GM23338 (cell line): ENCODE results near the gene CYS1.
"Not testable (repeated sequence)": the region's sequence is repeated elsewhere in the genome, so short reads cannot be mapped to it uniquely, and the experiment has no call there.

Experiments
- CREB1 ChIP-seq: fragments of 250-450 bp; sonication (Bioruptor Pico); IDR thresholded peaks from 2 replicates; pipeline ENCODE4 v1.5.0; 2020; ENCODE audit warnings: low read depth, mild to moderate bottlenecking, moderate library complexity
- CTCF ChIP-seq, 2 experiments: fragments of 200-600 bp in 1 of 2; sonication (generic) in 1 of 2; conservative IDR thresholded peaks; 2 replicates each; pipeline versions ENCODE4 v1.5.1 to v1.6.1; 2016 to 2017; ENCODE audit warnings: antibody characterized with exemption in 2 of 2, low read depth in 2 of 2, mild to moderate bottlenecking in 2 of 2, moderate library complexity in 1 of 2
- EZH2 ChIP-seq: fragments of 200-600 bp; sonication (generic); IDR thresholded peaks from one replicate; pipeline ENCODE4 v1.8.0; 2017; ENCODE audit warnings: antibody characterized with exemption, mild to moderate bottlenecking, low read depth; ENCODE audit not compliant: unreplicated experiment
- EZH2phosphoT487 ChIP-seq: fragments of 200-600 bp; sonication (generic); IDR thresholded peaks from one replicate; pipeline ENCODE4 v1.8.1; 2018; ENCODE audit warnings: antibody characterized with exemption; ENCODE audit not compliant: unreplicated experiment
- POLR2AphosphoS5 ChIP-seq: IDR thresholded peaks from 2 replicates; pipeline ENCODE4 v1.6.1; 2016; ENCODE audit warnings: antibody characterized with exemption, low read depth
- TF ChIP-seq, protein P1 (sequence below): IDR thresholded peaks from 2 replicates; pipeline ENCODE4 v1.6.1; 2016; ENCODE audit warnings: antibody characterized with exemption
- TF ChIP-seq, protein P2 (sequence below): IDR thresholded peaks from one replicate; pipeline ENCODE4 v1.6.1; 2018; ENCODE audit warnings: antibody characterized with exemption; ENCODE audit not compliant: unreplicated experiment

DNA sequence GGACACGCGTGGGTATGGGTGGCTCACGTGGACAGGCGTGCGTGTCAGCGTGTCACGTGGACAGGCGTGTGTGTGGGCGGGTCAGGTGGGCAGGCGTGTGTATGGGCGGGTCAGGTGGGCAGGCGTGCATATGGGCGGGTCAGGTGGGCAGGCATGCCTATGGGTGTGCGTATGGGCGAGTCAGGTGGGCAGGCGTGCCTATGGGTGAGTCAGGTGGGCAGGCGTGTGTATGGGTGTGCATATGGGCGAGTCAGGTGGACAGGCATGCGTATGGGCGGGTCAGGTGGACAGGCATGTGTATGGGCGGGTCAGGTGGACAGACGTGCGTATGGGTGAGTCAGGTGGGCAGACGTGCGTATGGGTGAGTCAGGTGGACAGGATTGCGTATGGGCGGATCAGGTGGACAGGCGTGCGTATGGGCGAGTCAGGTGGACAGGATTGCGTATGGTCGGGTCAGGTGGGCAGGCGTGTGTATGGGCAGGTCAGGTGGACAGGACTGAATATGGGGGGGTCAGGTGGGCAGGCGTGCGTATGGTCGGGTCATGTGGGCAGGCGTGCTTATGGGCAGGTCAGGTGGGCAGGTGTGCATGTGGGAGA lies 67.7 kb downstream of the CYS1 start:
- TF ChIP-seq CTCF (conservative IDR thresholded peaks at IDR 0.05; ENCODE audit: low read depth in 2 of 2); EZH2; EZH2phosphoT487; POLR2AphosphoS5; CREB1: not testable (repeated sequence)
- TF ChIP-seq, protein P1, sequence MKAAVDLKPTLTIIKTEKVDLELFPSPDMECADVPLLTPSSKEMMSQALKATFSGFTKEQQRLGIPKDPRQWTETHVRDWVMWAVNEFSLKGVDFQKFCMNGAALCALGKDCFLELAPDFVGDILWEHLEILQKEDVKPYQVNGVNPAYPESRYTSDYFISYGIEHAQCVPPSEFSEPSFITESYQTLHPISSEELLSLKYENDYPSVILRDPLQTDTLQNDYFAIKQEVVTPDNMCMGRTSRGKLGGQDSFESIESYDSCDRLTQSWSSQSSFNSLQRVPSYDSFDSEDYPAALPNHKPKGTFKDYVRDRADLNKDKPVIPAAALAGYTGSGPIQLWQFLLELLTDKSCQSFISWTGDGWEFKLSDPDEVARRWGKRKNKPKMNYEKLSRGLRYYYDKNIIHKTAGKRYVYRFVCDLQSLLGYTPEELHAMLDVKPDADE: not testable (repeated sequence)
- TF ChIP-seq, protein P2, sequence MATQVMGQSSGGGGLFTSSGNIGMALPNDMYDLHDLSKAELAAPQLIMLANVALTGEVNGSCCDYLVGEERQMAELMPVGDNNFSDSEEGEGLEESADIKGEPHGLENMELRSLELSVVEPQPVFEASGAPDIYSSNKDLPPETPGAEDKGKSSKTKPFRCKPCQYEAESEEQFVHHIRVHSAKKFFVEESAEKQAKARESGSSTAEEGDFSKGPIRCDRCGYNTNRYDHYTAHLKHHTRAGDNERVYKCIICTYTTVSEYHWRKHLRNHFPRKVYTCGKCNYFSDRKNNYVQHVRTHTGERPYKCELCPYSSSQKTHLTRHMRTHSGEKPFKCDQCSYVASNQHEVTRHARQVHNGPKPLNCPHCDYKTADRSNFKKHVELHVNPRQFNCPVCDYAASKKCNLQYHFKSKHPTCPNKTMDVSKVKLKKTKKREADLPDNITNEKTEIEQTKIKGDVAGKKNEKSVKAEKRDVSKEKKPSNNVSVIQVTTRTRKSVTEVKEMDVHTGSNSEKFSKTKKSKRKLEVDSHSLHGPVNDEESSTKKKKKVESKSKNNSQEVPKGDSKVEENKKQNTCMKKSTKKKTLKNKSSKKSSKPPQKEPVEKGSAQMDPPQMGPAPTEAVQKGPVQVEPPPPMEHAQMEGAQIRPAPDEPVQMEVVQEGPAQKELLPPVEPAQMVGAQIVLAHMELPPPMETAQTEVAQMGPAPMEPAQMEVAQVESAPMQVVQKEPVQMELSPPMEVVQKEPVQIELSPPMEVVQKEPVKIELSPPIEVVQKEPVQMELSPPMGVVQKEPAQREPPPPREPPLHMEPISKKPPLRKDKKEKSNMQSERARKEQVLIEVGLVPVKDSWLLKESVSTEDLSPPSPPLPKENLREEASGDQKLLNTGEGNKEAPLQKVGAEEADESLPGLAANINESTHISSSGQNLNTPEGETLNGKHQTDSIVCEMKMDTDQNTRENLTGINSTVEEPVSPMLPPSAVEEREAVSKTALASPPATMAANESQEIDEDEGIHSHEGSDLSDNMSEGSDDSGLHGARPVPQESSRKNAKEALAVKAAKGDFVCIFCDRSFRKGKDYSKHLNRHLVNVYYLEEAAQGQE: not testable (repeated sequence)
